Measurements from ENCODE around the gene EHF. TPM values are rescaled to one million over a fixed set of nuclear protein-coding genes. Genes with fewer than 3 reads are reported as not detected.
"Not testable (repeated sequence)": the region's sequence is repeated elsewhere in the genome, so short reads cannot be mapped to it uniquely, and the experiment has no call there.

EHF gene
- total RNA-seq, 1 donor from 2014 or later = 60.5 TPM

- H3K27ac ChIP-seq = no peak overlapping the region
- no peaks in the 10 kb centered on the region for H3K9me3 ChIP-seq
- ATAC-seq (no peak), DNase-seq (no peak)
- H3K4me1 ChIP-seq = no peaks in the 10 kb centered on the region
- intact Hi-C loops (cut with DNase I) = no loop called here
- no peak overlapping the region for H3K4me3 ChIP-seq
- no peaks in the 10 kb centered on the region for H3K36me3 ChIP-seq
- TF ChIP-seq CTCF (IDR thresholded peaks at IDR 0.05) = no peak
- no peaks in the 10 kb centered on the region for H3K27me3 ChIP-seq (ENCODE audit: low read depth)
These were observed 59.3 kb downstream of the EHF start for GRCh38 chr11:34680206-34680605.

GRCh38 chr11:34680918-34681586 lies 60.2 kb downstream of the EHF start:
- intact Hi-C loops (cut with DNase I) = no loop called here
- H3K4me1 ChIP-seq = no peaks in the 10 kb centered on the region
- H3K9me3 ChIP-seq = no peaks in the 10 kb centered on the region
- H3K27me3 ChIP-seq (ENCODE audit: low read depth) = no peaks in the 10 kb centered on the region
- DNase-seq = no peak
- no peak overlapping the region for H3K4me3 ChIP-seq
- H3K36me3 ChIP-seq = no peaks in the 10 kb centered on the region
- no peak overlapping the region for H3K27ac ChIP-seq
- TF ChIP-seq CTCF (IDR thresholded peaks at IDR 0.05) = no peak
- ATAC-seq = peak; percentile 63 to 72

- TF ChIP-seq CTCF (IDR thresholded peaks at IDR 0.05) = no peak
- no peak for ATAC-seq
- intact Hi-C loops (cut with DNase I) = no loop called here
- H3K4me3 ChIP-seq = no peak overlapping the region
- H3K9me3 ChIP-seq = no peaks in the 10 kb centered on the region
- no peak overlapping the region for H3K27ac ChIP-seq
- H3K27me3 ChIP-seq (ENCODE audit: low read depth) = no peaks in the 10 kb centered on the region
- H3K4me1 ChIP-seq = no peaks in the 10 kb centered on the region
- DNase-seq = no peak
- H3K36me3 ChIP-seq = no peaks in the 10 kb centered on the region
These were observed 61.9 kb downstream of the EHF start for GRCh38 chr11:34682825-34683224.

DNA sequence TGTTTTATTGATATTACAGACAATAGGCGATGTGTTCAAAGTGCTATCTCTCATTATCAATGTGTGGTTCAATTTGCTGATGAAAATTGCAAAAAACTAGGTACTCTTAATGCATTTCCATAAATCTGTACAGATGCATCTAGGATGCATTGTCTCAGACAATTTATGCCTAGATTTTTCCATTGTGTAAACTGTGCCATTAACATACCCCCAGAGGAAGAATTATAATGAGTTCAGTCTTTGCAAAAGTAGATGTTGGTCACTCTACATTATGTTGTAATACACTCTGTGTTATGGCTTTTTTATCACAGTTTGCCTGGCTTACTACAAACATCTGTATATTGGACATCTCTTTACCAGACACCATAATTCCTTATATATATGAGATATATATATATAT lies 62.5 kb downstream of the EHF start:
- Histone ChIP-seq H3K4me3 (no peak overlapping the region), H3K27me3 (ENCODE audit: low read depth) (no peaks in the 10 kb centered on the region), H3K27ac (no peak overlapping the region), H3K36me3 (no peaks in the 10 kb centered on the region), H3K4me1 (no peaks in the 10 kb centered on the region), H3K9me3 (no peaks in the 10 kb centered on the region)
- intact Hi-C loops (cut with DNase I) = no loop called here
- DNase-seq (no peak), ATAC-seq (no peak)
- TF ChIP-seq CTCF (IDR thresholded peaks at IDR 0.05) = no peak

- Histone ChIP-seq H3K27ac (no peak overlapping the region), H3K4me1 (no peaks in the 10 kb centered on the region), H3K36me3 (no peaks in the 10 kb centered on the region), H3K9me3 (no peaks in the 10 kb centered on the region), H3K4me3 (no peak overlapping the region), H3K27me3 (ENCODE audit: low read depth) (no peaks in the 10 kb centered on the region)
- intact Hi-C loops (cut with DNase I) = no loop called here
- no peak for TF ChIP-seq CTCF (IDR thresholded peaks at IDR 0.05)
- DNase-seq (no peak), ATAC-seq (no peak)
These were observed 65.0 kb downstream of the EHF start for GRCh38 chr11:34685864-34686263.

- intact Hi-C loops (cut with DNase I); DNase-seq; H3K4me1 ChIP-seq; H3K4me3 ChIP-seq; H3K9me3 ChIP-seq; ATAC-seq; H3K36me3 ChIP-seq; H3K27ac ChIP-seq; H3K27me3 ChIP-seq (ENCODE audit: low read depth): not testable (repeated sequence)
These were observed 71.4 kb downstream of the EHF start for GRCh38 chr11:34692299-34692698.

Measured in lower lobe of right lung (tissue), 2 donors.